HepG2 (cell line): ENCODE results near the gene NCOA6. TPM values are rescaled to one million over a fixed set of nuclear protein-coding genes. Genes with fewer than 3 reads are reported as not detected.

Experiments used
- ATF7 ChIP-seq, 2 experiments: fragments of 450-650 bp in 1 of 2; sonication (generic) in 1 of 2; formaldehyde crosslinking in 1 of 2; IDR thresholded peaks; 2 replicates each; pipeline versions ENCODE4 v1.4.0 to v1.6.1; 2016 to 2020; ENCODE audit warnings: antibody characterized with exemption in 1 of 2, mild to moderate bottlenecking in 1 of 2, missing genetic modification reagents in 1 of 2
- CCDC6 ChIP-seq: sonication (generic); formaldehyde crosslinking; IDR thresholded peaks from 2 replicates; pipeline ENCODE4 v1.8.1; 2022; ENCODE audit warnings: mild to moderate bottlenecking, missing genetic modification reagents, moderate library complexity
- CENPT ChIP-seq: sonication (generic); formaldehyde crosslinking; IDR thresholded peaks from 2 replicates; pipeline ENCODE4 v1.8.0; 2022; ENCODE audit warnings: low read depth, mild to moderate bottlenecking, moderate library complexity, missing genetic modification reagents
- CTCF ChIP-seq: sonication (generic); formaldehyde crosslinking; IDR thresholded peaks from 2 replicates; pipeline ENCODE4 v1.5.0; 2020; ENCODE audit warnings: mild to moderate bottlenecking, missing genetic modification reagents, moderate library complexity
- FLYWCH1 ChIP-seq: sonication (generic); formaldehyde crosslinking; IDR thresholded peaks from 2 replicates; pipeline ENCODE4 v1.8.1; 2023; ENCODE audit warnings: mild to moderate bottlenecking, missing genetic modification reagents
- JARID2 ChIP-seq: sonication (generic); formaldehyde crosslinking; IDR thresholded peaks from 2 replicates; pipeline ENCODE4 v1.8.1; 2023; ENCODE audit warnings: missing genetic modification reagents, inconsistent platforms; ENCODE audit not compliant: insufficient replicate concordance
- KDM5A ChIP-seq: fragments of 200-600 bp; sonication (generic); IDR thresholded peaks from 2 replicates; pipeline ENCODE4 v1.7.0; 2018; ENCODE audit warnings: antibody characterized with exemption, mild to moderate bottlenecking, low read length, borderline replicate concordance
- KMT2A ChIP-seq: sonication (generic); formaldehyde crosslinking; IDR thresholded peaks from 2 replicates; pipeline ENCODE4 v1.4.0; 2020; ENCODE audit warnings: missing genetic modification reagents
- MTF2 ChIP-seq: sonication (generic); formaldehyde crosslinking; IDR thresholded peaks from 2 replicates; pipeline ENCODE4 v1.5.0; 2020; ENCODE audit warnings: missing genetic modification reagents, borderline replicate concordance
- MXD4 ChIP-seq: IDR thresholded peaks from 2 replicates; pipeline ENCODE4 v1.6.1; 2016; ENCODE audit warnings: mild to moderate bottlenecking, missing biosample characterization, missing genetic modification reagents
- NFKBIZ ChIP-seq: IDR thresholded peaks from 2 replicates; pipeline ENCODE4 v1.6.1; 2018; ENCODE audit warnings: missing genetic modification reagents, missing compliant biosample characterization
- PHF21A ChIP-seq: sonication (generic); formaldehyde crosslinking; IDR thresholded peaks from 2 replicates; pipeline ENCODE4 v1.5.0; 2020; ENCODE audit warnings: mild to moderate bottlenecking, missing genetic modification reagents
- PHF8 ChIP-seq: sonication (generic); formaldehyde crosslinking; IDR thresholded peaks from 2 replicates; pipeline ENCODE4 v1.5.0; 2020; ENCODE audit warnings: missing genetic modification reagents
- ZFP36 ChIP-seq: fragments of 150-350 bp; IDR thresholded peaks from 2 replicates; pipeline ENCODE4 v1.6.1; 2018; ENCODE audit warnings: borderline replicate concordance, low read length, low read depth; ENCODE audit not compliant: partially characterized antibody
- ZMYM4 ChIP-seq: sonication (generic); formaldehyde crosslinking; IDR thresholded peaks from 2 replicates; pipeline ENCODE4 v1.8.1; 2023; ENCODE audit warnings: mild to moderate bottlenecking, missing genetic modification reagents
- ZNF230 ChIP-seq: sonication (generic); formaldehyde crosslinking; IDR thresholded peaks from 2 replicates; pipeline ENCODE4 v1.4.0; 2020; ENCODE audit warnings: mild to moderate bottlenecking, missing genetic modification reagents
- ZNF350 ChIP-seq: sonication (generic); formaldehyde crosslinking; IDR thresholded peaks from 2 replicates; pipeline ENCODE4 v1.4.0; 2020; ENCODE audit warnings: mild to moderate bottlenecking, low read depth, missing genetic modification reagents, borderline replicate concordance
- ZNF616 ChIP-seq: sonication (generic); formaldehyde crosslinking; IDR thresholded peaks from 2 replicates; pipeline ENCODE4 v1.5.0; 2020; ENCODE audit warnings: low read depth, mild to moderate bottlenecking, missing genetic modification reagents
- ZNF879 ChIP-seq: sonication (generic); formaldehyde crosslinking; IDR thresholded peaks from 2 replicates; pipeline ENCODE4 v1.8.1; 2023; ENCODE audit warnings: missing genetic modification reagents
- polyA plus RNA-seq, 8 experiments: library from polyadenylated mRNA; depleted of rRNA in 3 of 8; stranded (reverse) in 7 of 8; unstranded in 1 of 8; fragments of >200 nt; fragmentation: Illumina TruSeq in 4 of 8; extraction: Trizol in 4 of 8; gene quantifications; 2 replicates each; pipeline versions ENCODE4 v1.2.1 to v1.2.3, GENCODE V29; 2011 to 2016; ENCODE audit warnings: low read depth in 4 of 8, missing spikeins in 1 of 8, mixed read lengths in 1 of 8; ENCODE audit not compliant: insufficient read depth in 1 of 8
- total RNA-seq, 5 experiments: library from RNA; depleted of rRNA; stranded (reverse); fragments of >200 nt; fragmentation: Illumina TruSeq; extraction: Trizol; gene quantifications; 2 replicates each; pipeline ENCODE4 v1.2.3, GENCODE V29; 2016; ENCODE audit warnings: low read depth in 1 of 5
- TF ChIP-seq, protein P1 (sequence below): fragments of 450-650 bp; IDR thresholded peaks from 2 replicates; pipeline ENCODE4 v1.6.1; 2017
- TF ChIP-seq, protein P2 (sequence below): sonication (generic); formaldehyde crosslinking; conservative IDR thresholded peaks from 2 replicates; pipeline ENCODE4 v1.4.0; 2020; ENCODE audit warnings: mild to moderate bottlenecking, missing genetic modification reagents, moderate library complexity

NCOA6 gene
- total and polyA plus RNA-seq, 2 of the 13 experiments (the other 11 are each of a cell fraction or from before 2014, with no cell fraction given) = 11.2 to 29.3 TPM

- TF ChIP-seq, protein P1, sequence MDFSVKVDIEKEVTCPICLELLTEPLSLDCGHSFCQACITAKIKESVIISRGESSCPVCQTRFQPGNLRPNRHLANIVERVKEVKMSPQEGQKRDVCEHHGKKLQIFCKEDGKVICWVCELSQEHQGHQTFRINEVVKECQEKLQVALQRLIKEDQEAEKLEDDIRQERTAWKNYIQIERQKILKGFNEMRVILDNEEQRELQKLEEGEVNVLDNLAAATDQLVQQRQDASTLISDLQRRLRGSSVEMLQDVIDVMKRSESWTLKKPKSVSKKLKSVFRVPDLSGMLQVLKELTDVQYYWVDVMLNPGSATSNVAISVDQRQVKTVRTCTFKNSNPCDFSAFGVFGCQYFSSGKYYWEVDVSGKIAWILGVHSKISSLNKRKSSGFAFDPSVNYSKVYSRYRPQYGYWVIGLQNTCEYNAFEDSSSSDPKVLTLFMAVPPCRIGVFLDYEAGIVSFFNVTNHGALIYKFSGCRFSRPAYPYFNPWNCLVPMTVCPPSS = no peak
- peak; percentile 82; the same call in 1 of the 2 replicates for TF ChIP-seq KDM5A
- TF ChIP-seq ZMYM4 (CRISPR knock-in tag) = peak; percentile 61
- peak; percentile 70 for TF ChIP-seq PHF8
- TF ChIP-seq ZNF616 (CRISPR knock-in tag) = 0 out of 2 replicates have a peak, but pooled peaks have one; percentile 21
- 0 out of 2 replicates have a peak, but pooled peaks have one; percentile 77 for TF ChIP-seq CCDC6 (CRISPR knock-in tag)
- TF ChIP-seq ZNF350 (CRISPR knock-in tag) = peak; percentile 45; the same call in 1 of the 2 replicates
- 0 out of 2 replicates have a peak, but pooled peaks have one; percentile 1 for TF ChIP-seq MXD4
- peak; percentile 75 for TF ChIP-seq ATF7 (IDR thresholded peaks at IDR 0.05)
- TF ChIP-seq ATF7 (CRISPR knock-in tag; IDR thresholded peaks at IDR 0.05) = peak; percentile 48; the same call in 1 of the 2 replicates
- TF ChIP-seq CENPT (CRISPR knock-in tag) = peak; percentile 70; the same call in 1 of the 2 replicates
- TF ChIP-seq KMT2A (CRISPR knock-in tag) = peak; percentile 15; the same call in 1 of the 2 replicates
- 0 out of 2 replicates have a peak, but pooled peaks have one; percentile 20 for TF ChIP-seq MTF2 (CRISPR knock-in tag)
- no peak for TF ChIP-seq ZFP36
- TF ChIP-seq ZNF230 (CRISPR knock-in tag) = peak; percentile 34; the same call in 1 of the 2 replicates
- peak; percentile 82; the same call in 1 of the 2 replicates for TF ChIP-seq NFKBIZ (CRISPR knock-in tag)
- no peak for TF ChIP-seq CTCF (CRISPR knock-in tag)
- TF ChIP-seq ZNF879 (CRISPR knock-in tag) = peak; percentile 93; the same call in 1 of the 2 replicates
- peak; percentile 20 for TF ChIP-seq JARID2 (CRISPR knock-in tag)
- TF ChIP-seq PHF21A (CRISPR knock-in tag) = peak; percentile 83
- TF ChIP-seq FLYWCH1 = no peak
- TF ChIP-seq, protein P2, sequence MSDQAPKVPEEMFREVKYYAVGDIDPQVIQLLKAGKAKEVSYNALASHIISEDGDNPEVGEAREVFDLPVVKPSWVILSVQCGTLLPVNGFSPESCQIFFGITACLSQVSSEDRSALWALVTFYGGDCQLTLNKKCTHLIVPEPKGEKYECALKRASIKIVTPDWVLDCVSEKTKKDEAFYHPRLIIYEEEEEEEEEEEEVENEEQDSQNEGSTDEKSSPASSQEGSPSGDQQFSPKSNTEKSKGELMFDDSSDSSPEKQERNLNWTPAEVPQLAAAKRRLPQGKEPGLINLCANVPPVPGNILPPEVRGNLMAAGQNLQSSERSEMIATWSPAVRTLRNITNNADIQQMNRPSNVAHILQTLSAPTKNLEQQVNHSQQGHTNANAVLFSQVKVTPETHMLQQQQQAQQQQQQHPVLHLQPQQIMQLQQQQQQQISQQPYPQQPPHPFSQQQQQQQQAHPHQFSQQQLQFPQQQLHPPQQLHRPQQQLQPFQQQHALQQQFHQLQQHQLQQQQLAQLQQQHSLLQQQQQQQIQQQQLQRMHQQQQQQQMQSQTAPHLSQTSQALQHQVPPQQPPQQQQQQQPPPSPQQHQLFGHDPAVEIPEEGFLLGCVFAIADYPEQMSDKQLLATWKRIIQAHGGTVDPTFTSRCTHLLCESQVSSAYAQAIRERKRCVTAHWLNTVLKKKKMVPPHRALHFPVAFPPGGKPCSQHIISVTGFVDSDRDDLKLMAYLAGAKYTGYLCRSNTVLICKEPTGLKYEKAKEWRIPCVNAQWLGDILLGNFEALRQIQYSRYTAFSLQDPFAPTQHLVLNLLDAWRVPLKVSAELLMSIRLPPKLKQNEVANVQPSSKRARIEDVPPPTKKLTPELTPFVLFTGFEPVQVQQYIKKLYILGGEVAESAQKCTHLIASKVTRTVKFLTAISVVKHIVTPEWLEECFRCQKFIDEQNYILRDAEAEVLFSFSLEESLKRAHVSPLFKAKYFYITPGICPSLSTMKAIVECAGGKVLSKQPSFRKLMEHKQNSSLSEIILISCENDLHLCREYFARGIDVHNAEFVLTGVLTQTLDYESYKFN (CRISPR knock-in tag) = peak; percentile 63
Measured at GRCh38 chr20:34704177-34705007, 121.1 kb downstream of the NCOA6 start, which contains the start of gene TP53INP2 (continued).
